Panc1 (cell line): ENCODE results near the gene MDN1. TPM values are rescaled to one million over a fixed set of nuclear protein-coding genes. Genes with fewer than 3 reads are reported as not detected.
A peak's percentile ranks its signal among the peaks of the same experiment; 100 is the strongest.
"Not testable (repeated sequence)": the region's sequence is repeated elsewhere in the genome, so short reads cannot be mapped to it uniquely, and the experiment has no call there.

Source experiments
- ATAC-seq: fragments of 200-7000 bp; cut with Tn5 transposase; 2 replicates; pipeline ENCODE4 v1.9.1; 2020; ENCODE audit warnings: mild to moderate bottlenecking, moderate library complexity
- BruUV-seq: library from RNA; stranded (reverse); fragments of 400-500 nt; replicated peaks from 2 replicates; lab custom pipeline; 2021; lab: Mats Ljungman, UMichigan
- CTCF ChIA-PET: fragments of 300-600 bp; sonication (Branson Sonifier 250); formaldehyde crosslinking; loops from one replicate; lab custom pipeline; 2022; ENCODE audit warnings: antibody characterized with exemption; lab: Charles Lee
- POLR2A ChIA-PET: fragments of 300-600 bp; sonication (Branson Sonifier 250); formaldehyde crosslinking; loops from one replicate; lab custom pipeline; 2022; ENCODE audit warnings: antibody characterized with exemption; lab: Charles Lee
- DNase-seq: peaks from one replicate; pipeline ENCODE4 v3.0.0-alpha.2; 2010; ENCODE audit warnings: low read depth, low spot score
- H3K27ac ChIP-seq: 2 replicates; pipeline ENCODE4 v1.5.1; 2011; ENCODE audit warnings: mild to moderate bottlenecking, low read length, inconsistent platforms
- H3K27me3 ChIP-seq: fragments of 200-500 bp; sonication (Bioruptor generic); 2 replicates; pipeline ENCODE4 v1.6.0; 2014; ENCODE audit warnings: low read length, inconsistent platforms; ENCODE audit not compliant: control insufficient read depth, insufficient read depth
- H3K36me3 ChIP-seq: fragments of 200-500 bp; sonication (Bioruptor generic); 2 replicates; pipeline ENCODE4 v1.5.1; 2014; ENCODE audit warnings: inconsistent platforms, mild to moderate bottlenecking, low read length, moderate library complexity; ENCODE audit not compliant: control insufficient read depth, insufficient read depth
- H3K4me1 ChIP-seq: 2 replicates; pipeline ENCODE4 v1.5.1; 2011; ENCODE audit warnings: inconsistent platforms, mild to moderate bottlenecking, low read length, moderate library complexity; ENCODE audit not compliant: control insufficient read depth, insufficient read depth
- H3K4me3 ChIP-seq, 2 experiments: 2 replicates each; pipeline ENCODE4 v1.5.1; 2011 to 2012; ENCODE audit warnings: low read depth in 2 of 2, low read length in 2 of 2, mild to moderate bottlenecking in 2 of 2, inconsistent platforms in 1 of 2, moderate library complexity in 1 of 2
- H3K9me3 ChIP-seq: fragments of 200-500 bp; sonication (Bioruptor generic); 2 replicates; pipeline ENCODE4 v1.5.1; 2014; ENCODE audit warnings: low read depth, mild to moderate bottlenecking, inconsistent platforms, low read length, moderate library complexity; ENCODE audit not compliant: control insufficient read depth, insufficient read depth
- POLR2AphosphoS5 ChIP-seq: IDR thresholded peaks from 2 replicates; pipeline ENCODE4 v1.6.1; 2012; ENCODE audit warnings: mild to moderate bottlenecking, low read depth, low read length, moderate library complexity
- SIN3A ChIP-seq: IDR thresholded peaks from 2 replicates; pipeline ENCODE4 v1.6.1; 2012; ENCODE audit warnings: low read depth, mild to moderate bottlenecking, low read length, moderate library complexity, borderline replicate concordance; ENCODE audit not compliant: insufficient read depth
- TCF7L2 ChIP-seq: IDR thresholded peaks from 2 replicates; pipeline ENCODE4 v1.6.1; 2011; ENCODE audit warnings: mild to moderate bottlenecking, low read depth, low read length, inconsistent platforms
- in situ Hi-C: cut with HindIII; loops from 2 replicates; pipeline ENCODE4 v1.10.0; 2016; ENCODE audit warnings: low sequenced_read_pairs, low pct_unique_long_range_greater_than_20kb
- intact Hi-C: fragments of 100-400 bp; cut with micrococcal nuclease; formaldehyde crosslinking; loops from one replicate; pipeline ENCODE4 v1.10.0; 2022; ENCODE audit not compliant: unreplicated experiment
- total RNA-seq: library from RNA; stranded (reverse); gene quantifications from one replicate; pipeline ENCODE4 v1.2.1, GENCODE V29; 2021; ENCODE audit not compliant: unreplicated experiment
- TF ChIP-seq, protein P1 (sequence below), 2 experiments: IDR thresholded peaks; 2 replicates each; pipeline ENCODE4 v1.6.1; 2011 to 2012; ENCODE audit warnings: low read depth in 2 of 2, control low read depth in 1 of 2, low read length in 1 of 2, mild to moderate bottlenecking in 1 of 2, moderate library complexity in 1 of 2; ENCODE audit not compliant: insufficient read depth in 1 of 2

The MDN1 gene
- total RNA-seq, 1 experiment from 2014 or later, result 47.8 TPM

- Histone ChIP-seq H3K27me3 (no peaks in the 10 kb centered on the region), H3K4me3 (peak within 1 kb of the TSS; percentile 76 to 82), H3K27ac (peak within 1 kb of the TSS; percentile 96), H3K9me3 (no peaks in the 10 kb centered on the region), H3K4me1 (no peaks in the 10 kb centered on the region), H3K36me3 (peaks cover 4% of the 10 kb centered on the region)
- in situ Hi-C loops, result no loop called here
- ATAC-seq, result peak; percentile 99
- ChIA-PET CTCF (no interaction called here), POLR2A (interaction anchor here (0.5 to 0.6 kb wide), 3 partner anchors 18 to 564 kb away, joined by 3 to 7 read pairs (median 3); no protein-coding TSS in a partner anchor)
- TF ChIP-seq POLR2AphosphoS5 (peak; percentile 92), TCF7L2 (peak; percentile 49), SIN3A (0 out of 2 replicates have a peak, but pooled peaks have one; percentile 1)
- TF ChIP-seq, protein P1, sequence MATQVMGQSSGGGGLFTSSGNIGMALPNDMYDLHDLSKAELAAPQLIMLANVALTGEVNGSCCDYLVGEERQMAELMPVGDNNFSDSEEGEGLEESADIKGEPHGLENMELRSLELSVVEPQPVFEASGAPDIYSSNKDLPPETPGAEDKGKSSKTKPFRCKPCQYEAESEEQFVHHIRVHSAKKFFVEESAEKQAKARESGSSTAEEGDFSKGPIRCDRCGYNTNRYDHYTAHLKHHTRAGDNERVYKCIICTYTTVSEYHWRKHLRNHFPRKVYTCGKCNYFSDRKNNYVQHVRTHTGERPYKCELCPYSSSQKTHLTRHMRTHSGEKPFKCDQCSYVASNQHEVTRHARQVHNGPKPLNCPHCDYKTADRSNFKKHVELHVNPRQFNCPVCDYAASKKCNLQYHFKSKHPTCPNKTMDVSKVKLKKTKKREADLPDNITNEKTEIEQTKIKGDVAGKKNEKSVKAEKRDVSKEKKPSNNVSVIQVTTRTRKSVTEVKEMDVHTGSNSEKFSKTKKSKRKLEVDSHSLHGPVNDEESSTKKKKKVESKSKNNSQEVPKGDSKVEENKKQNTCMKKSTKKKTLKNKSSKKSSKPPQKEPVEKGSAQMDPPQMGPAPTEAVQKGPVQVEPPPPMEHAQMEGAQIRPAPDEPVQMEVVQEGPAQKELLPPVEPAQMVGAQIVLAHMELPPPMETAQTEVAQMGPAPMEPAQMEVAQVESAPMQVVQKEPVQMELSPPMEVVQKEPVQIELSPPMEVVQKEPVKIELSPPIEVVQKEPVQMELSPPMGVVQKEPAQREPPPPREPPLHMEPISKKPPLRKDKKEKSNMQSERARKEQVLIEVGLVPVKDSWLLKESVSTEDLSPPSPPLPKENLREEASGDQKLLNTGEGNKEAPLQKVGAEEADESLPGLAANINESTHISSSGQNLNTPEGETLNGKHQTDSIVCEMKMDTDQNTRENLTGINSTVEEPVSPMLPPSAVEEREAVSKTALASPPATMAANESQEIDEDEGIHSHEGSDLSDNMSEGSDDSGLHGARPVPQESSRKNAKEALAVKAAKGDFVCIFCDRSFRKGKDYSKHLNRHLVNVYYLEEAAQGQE (IDR thresholded peaks at IDR 0.05; ENCODE audit: insufficient read depth in 1 of 2, low read depth in 2 of 2, low read length in 1 of 2), result no peak
- intact Hi-C loops, result no loop called here
- peak; percentile 81 for DNase-seq
- BruUV-seq, result no TSS peak
Measured at GRCh38 chr6:89638320-89639195, 181.0 kb downstream of the MDN1 start, which contains the start of gene LYRM2. LYRM2 (minus strand) TSS chr6:89638747; CDS start chr6:89638716, 31 bp downstream.

GRCh38 chr6:89637960-89638319 is 181.7 kb downstream of the MDN1 start:
- Histone ChIP-seq H3K9me3 (no peaks in the 10 kb centered on the region), H3K4me3 (peak overlapping the region; percentile 76 to 82), H3K4me1 (no peaks in the 10 kb centered on the region), H3K27ac (peak overlapping the region; percentile 96), H3K36me3 (peaks cover 4% of the 10 kb centered on the region), H3K27me3 (no peaks in the 10 kb centered on the region)
- no TSS peak for BruUV-seq
- DNase-seq (no peak), ATAC-seq (no peak)
- POLR2A ChIA-PET, result interaction anchor here (0.5 kb wide), 1 partner anchor 564 kb away, joined by 3 read pairs; no protein-coding TSS in a partner anchor
- intact Hi-C loops (no loop called here), in situ Hi-C loops (no loop called here)
- TF ChIP-seq, protein P1 (IDR thresholded peaks at IDR 0.05; ENCODE audit: insufficient read depth in 1 of 2, low read depth in 2 of 2, low read length in 1 of 2), result no peak
- TF ChIP-seq TCF7L2 (no peak), SIN3A (0 out of 2 replicates have a peak, but pooled peaks have one; percentile 22)
- CTCF ChIA-PET, result interaction anchor here (0.6 kb wide), 1 partner anchor 15 kb away, joined by 3 read pairs; no protein-coding TSS in a partner anchor

DNA sequence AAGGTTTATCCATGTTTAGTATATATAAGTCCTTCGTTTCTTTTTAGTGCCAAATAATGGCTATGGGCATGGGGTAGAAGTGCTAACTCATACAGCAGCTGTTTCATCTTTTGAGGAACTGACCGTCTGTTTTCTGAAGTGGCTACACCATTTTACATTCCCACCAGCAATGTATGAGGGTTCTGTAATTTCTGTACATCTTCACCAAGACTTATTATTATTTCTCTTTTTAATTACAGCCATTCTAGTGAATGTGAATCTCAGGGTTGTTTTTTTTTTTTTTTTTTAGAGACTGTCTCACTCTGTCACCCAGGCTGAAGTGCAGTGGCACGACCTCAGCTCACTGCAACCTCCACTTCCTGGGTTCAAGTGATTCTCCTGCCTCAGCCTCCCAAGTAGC is 183.2 kb downstream of the MDN1 start:
- in situ Hi-C loops, H3K4me3 ChIP-seq, ATAC-seq, H3K27me3 ChIP-seq, POLR2A ChIA-PET, DNase-seq, BruUV-seq, H3K4me1 ChIP-seq, H3K9me3 ChIP-seq, H3K36me3 ChIP-seq, H3K27ac ChIP-seq, intact Hi-C loops: not testable (repeated sequence)
- CTCF ChIA-PET, result interaction anchor here (0.7 kb wide), 1 partner anchor 224 kb away, joined by 4 read pairs; no protein-coding TSS in a partner anchor
